Subcutaneous adipose tissue (tissue), 4 donors: Measurements from ENCODE around the gene ALKBH5. TPM values are rescaled to one million over a fixed set of nuclear protein-coding genes. Genes with fewer than 3 reads are reported as not detected.

ENCODE experiments used
- total RNA-seq, 4 donors: library from RNA; depleted of rRNA; stranded (reverse); fragments of >200 nt; gene quantifications; one replicate each; pipeline ENCODE4 v1.1.0, GENCODE V29; 2016
- TF ChIP-seq, protein P1 (sequence below): fragments of 450-650 bp; IDR thresholded peaks from one replicate; pipeline ENCODE4 v1.5.1; 2016; ENCODE audit warnings: low read depth, mild to moderate bottlenecking, control low read depth, antibody characterized with exemption, moderate library complexity

The ALKBH5 gene
- total RNA-seq, 4 donors from 2014 or later: 57.5 to 69.6 (median 67.5) TPM

GRCh38 chr17:18225121-18225641 lies 41.6 kb downstream of the ALKBH5 start, which contains the start of gene LLGL1:
LLGL1 (plus strand) TSS chr17:18225635; CDS start chr17:18225683, 48 bp downstream.
- TF ChIP-seq, protein P1, sequence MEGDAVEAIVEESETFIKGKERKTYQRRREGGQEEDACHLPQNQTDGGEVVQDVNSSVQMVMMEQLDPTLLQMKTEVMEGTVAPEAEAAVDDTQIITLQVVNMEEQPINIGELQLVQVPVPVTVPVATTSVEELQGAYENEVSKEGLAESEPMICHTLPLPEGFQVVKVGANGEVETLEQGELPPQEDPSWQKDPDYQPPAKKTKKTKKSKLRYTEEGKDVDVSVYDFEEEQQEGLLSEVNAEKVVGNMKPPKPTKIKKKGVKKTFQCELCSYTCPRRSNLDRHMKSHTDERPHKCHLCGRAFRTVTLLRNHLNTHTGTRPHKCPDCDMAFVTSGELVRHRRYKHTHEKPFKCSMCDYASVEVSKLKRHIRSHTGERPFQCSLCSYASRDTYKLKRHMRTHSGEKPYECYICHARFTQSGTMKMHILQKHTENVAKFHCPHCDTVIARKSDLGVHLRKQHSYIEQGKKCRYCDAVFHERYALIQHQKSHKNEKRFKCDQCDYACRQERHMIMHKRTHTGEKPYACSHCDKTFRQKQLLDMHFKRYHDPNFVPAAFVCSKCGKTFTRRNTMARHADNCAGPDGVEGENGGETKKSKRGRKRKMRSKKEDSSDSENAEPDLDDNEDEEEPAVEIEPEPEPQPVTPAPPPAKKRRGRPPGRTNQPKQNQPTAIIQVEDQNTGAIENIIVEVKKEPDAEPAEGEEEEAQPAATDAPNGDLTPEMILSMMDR: no peak

DNA sequence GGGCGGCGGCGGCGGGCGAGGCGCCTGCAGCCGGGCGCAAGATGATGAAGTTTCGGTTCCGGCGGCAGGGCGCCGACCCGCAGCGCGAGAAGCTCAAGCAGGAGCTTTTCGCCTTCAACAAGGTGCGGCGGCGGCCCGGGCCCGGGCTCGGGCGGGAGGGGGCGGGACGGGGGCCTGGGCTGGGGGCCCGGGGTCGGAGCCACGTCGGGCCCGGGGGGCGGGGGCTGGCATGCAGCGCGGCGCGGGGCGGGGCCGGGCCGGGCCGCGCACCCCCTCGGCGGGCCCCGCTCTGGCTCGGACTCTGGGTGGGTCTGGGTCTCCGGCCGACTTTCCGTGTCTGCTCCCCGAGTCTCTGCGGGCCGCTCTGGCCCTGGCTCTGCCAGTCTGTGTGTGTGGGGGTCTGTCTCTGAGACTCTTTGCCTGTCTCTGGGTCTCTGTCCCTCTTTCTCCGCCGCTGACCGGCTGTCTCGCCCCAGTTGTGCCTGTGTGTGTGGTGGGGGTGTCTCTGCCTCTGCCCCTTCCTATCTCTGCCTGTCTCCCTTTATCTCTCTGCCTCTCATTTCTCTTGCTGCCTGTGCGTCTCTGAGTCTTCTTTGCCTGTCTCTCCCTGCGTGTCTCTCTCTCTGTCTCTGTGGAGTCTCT lies 42.1 kb downstream of the ALKBH5 start:
- TF ChIP-seq, protein P1: no peak

DNA sequence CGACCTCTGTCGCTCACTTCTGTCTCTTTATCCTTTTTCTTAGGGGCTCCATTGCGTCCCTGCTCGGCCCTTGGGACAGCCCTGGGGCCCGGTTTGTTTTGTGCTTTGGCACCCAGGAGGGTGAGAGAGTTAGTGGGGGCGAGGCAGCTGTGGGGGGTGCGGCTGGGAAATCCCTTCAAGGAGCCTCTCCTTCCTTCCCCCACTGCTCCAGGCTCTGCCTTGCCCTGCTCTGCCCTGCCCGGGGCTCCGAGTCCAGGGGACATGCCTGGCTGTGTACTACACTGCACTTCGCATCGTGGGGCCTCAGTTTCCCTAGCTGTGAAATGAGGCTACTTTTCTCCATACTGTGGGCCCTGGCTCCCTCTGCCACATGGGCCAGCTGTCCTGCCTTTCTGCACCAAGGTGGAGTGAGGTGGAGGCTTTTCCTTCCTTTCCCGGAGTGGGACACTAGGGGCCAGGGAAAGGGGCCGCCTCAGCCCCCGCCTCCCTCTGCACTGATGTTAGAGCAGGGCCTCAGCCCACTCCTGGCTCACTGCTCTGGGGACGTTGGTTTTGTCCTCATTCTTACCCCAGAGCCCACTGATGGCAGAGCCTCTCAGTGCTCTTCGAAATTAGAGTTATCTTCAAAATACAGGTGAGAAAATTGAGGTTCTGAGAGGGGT lies 42.8 kb downstream of the ALKBH5 start:
- TF ChIP-seq, protein P1: no peak

DNA sequence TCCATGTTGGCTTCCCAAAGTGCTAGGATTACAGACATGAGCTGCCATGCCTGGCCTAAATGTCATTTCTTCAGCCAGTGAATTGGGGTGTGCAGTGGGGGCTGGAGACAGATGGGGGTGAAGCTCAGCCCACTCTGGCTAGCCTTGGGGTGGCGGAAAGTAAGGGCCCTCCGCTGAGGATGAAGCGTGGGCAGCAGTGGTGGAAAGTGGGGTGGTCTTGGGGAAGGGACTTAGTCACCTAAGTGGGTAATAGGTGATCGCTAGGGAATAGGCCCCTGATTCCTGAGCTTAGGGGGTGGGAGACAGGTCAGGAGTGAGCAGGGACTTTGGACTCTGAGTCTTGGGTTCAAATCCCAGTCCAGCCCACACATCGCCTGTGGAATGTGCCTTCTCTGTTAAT lies 44.0 kb downstream of the ALKBH5 start:
- TF ChIP-seq, protein P1: no peak

GRCh38 chr17:18228176-18228682 lies 44.6 kb downstream of the ALKBH5 start:
- TF ChIP-seq, protein P1: no peak

DNA sequence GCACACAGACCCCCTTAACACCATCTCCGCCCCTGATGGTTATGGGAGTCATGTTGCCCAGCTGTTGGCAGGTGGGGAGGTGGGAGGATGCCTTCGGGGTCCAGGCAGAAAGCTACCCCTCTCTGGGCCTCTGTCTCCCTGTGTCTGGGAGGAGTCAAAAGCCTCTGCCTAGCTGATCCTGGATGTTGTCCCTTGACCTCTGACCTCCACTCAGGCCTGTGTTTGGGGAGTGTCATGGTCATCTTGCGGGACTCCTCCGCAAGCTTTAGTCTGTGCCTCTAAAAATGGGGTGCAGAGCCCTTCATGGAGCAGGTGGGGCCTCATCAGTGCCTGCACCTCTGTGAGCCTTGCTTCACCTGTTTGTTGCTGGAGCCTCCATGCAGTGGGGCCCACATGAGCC lies 45.6 kb downstream of the ALKBH5 start:
- TF ChIP-seq, protein P1: no peak

DNA sequence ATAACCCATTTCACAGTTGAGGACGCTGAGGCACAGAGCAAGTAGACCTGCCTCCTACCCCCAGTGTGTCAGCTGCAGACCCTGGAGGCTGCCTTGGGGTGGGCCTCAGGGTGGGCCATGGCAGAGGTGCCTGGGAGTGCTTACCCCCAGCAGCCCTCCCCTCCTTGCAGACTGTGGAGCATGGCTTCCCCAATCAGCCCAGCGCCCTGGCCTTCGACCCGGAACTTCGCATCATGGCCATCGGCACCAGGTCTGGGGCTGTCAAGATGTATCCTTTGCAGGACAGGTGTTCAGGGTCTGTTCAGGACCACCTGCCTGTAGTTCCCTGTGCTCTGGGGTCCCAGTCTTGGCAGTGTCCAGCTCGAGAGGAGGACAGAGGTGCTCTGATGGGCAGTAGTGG lies 46.1 kb downstream of the ALKBH5 start:
- TF ChIP-seq, protein P1: no peak
